ENCODE results near the gene KCTD8. TPM values are rescaled to one million over a fixed set of nuclear protein-coding genes. Genes with fewer than 3 reads are reported as not detected.
A peak's percentile ranks its signal among the peaks of the same experiment; 100 is the strongest.

The KCTD8 gene
- total RNA-seq (2022) (not detected in 2 replicates), Bru-seq, nascent RNA (percentile 1 among the genes with signal in this experiment), BruChase-seq, experiment 1, labeled RNA remaining after a 6-hour chase (percentile 0 among the genes with signal in this experiment), BruChase-seq, experiment 2, labeled RNA remaining after a 2-hour chase (percentile 2 among the genes with signal in this experiment)
- long read RNA-seq: 0 reads

GRCh38 chr4:44448521-44449461, at the start of gene KCTD8:
TSS of gene KCTD8 (minus strand) at chr4:44448809.
- TF ChIP-seq CTCF (IDR thresholded peaks at IDR 0.05; ENCODE audit: unreplicated experiment): no peak
- Mint-ChIP-seq H3K9me3 (ENCODE audit: low read depth, unreplicated experiment) (no peaks in the 10 kb centered on the region), H3K4me1 (ENCODE audit: low read depth, unreplicated experiment) (no peaks in the 10 kb centered on the region), H3K27ac (ENCODE audit: unreplicated experiment) (no peak within 1 kb of the TSS), H3K27me3 (ENCODE audit: unreplicated experiment) (no peaks in the 10 kb centered on the region), H3K36me3 (ENCODE audit: insufficient read depth, unreplicated experiment) (no peaks in the 10 kb centered on the region), H3K4me3 (ENCODE audit: low read depth, unreplicated experiment) (peak within 1 kb of the TSS; percentile 35)
- CTCF ChIA-PET: no interaction called here
- peak; percentile 37 for DNase-seq
- intact Hi-C loops (cut with micrococcal nuclease; ENCODE audit: unreplicated experiment): no loop called here
- no TSS peak for BruUV-seq (replicated peaks)

DNA sequence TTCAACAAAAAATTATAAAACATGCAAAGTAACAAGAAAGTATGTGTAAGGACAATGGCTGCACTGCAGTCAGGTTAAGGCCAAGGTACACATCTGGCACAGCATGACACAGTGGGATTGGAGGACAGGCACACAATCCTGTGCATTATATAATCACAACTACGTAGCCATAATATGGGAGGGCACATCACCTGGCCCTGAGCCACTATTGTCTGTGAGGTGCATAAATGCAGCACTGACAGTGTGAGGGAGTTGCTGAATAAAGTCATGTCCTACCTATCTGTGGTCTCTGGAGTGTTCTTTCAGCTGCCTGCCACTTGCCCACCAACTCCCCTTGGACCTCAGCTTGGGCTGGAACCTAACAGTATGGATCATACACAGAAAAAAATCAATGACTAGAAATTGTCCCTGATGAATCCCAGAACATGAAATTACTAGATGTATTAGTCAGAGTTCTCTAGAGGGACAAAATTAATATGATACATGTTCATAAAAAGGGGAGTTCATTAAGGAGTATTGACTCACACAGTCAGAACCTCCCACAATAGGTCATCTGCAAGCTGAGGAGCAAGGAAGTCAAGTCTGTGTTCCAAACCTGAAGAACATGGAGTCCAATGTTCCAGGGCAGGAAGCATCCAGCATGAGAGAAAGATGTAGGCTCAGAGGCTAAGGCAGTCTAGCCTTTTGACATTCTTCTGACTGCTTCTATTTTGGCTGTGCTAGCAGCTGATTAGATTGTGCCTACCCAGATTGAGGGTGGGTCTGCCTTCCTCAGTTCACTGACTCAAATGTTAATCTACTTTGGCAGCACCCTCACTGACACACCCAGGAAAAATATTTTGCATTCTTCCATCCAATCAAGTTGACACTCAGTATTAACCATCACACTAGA, 46.4 kb upstream of the KCTD8 start:
- Mint-ChIP-seq H3K27ac (ENCODE audit: unreplicated experiment) (no peak overlapping the region), H3K4me3 (ENCODE audit: low read depth, unreplicated experiment) (no peak overlapping the region), H3K4me1 (ENCODE audit: low read depth, unreplicated experiment) (no peaks in the 10 kb centered on the region), H3K27me3 (ENCODE audit: unreplicated experiment) (no peaks in the 10 kb centered on the region), H3K36me3 (ENCODE audit: insufficient read depth, unreplicated experiment) (no peaks in the 10 kb centered on the region), H3K9me3 (ENCODE audit: low read depth, unreplicated experiment) (peaks cover 3% of the 10 kb centered on the region)
- TF ChIP-seq CTCF (IDR thresholded peaks at IDR 0.05; ENCODE audit: unreplicated experiment): no peak
- CTCF ChIA-PET: no interaction called here
- no peak for DNase-seq
- BruUV-seq (replicated peaks): no TSS peak
- intact Hi-C loops (cut with micrococcal nuclease; ENCODE audit: unreplicated experiment): no loop called here

DNA sequence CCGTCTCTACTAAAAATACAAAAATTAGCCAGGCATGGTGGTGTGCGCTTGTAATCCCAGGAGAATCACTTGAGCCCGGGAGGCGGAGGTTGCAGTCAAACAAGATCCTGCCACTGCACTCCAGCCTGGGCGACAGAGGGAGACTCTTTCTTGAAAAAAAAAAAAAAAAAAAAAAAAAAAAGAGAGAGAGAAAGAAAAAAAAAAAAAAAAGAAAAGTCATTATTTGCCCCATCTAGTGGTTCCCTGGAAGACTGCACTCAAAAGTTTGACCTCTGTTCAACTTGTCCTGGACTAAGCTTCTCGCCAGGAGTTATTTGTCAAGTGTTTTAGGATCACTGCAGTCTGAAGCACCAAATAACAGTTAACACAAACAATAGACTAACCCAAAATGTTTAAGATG, 45.3 kb upstream of the KCTD8 start:
- no peak overlapping the region for H3K27ac Mint-ChIP-seq (ENCODE audit: unreplicated experiment)
- no peaks in the 10 kb centered on the region for H3K9me3 Mint-ChIP-seq (ENCODE audit: low read depth, unreplicated experiment)
- no peak overlapping the region for H3K4me3 Mint-ChIP-seq (ENCODE audit: low read depth, unreplicated experiment)
- BruUV-seq (replicated peaks): no TSS peak
- CTCF ChIA-PET: no interaction called here
- no peaks in the 10 kb centered on the region for H3K36me3 Mint-ChIP-seq (ENCODE audit: insufficient read depth, unreplicated experiment)
- no peak for DNase-seq
- intact Hi-C loops (cut with micrococcal nuclease; ENCODE audit: unreplicated experiment): no loop called here
- H3K27me3 Mint-ChIP-seq (ENCODE audit: unreplicated experiment): no peaks in the 10 kb centered on the region
- TF ChIP-seq CTCF (IDR thresholded peaks at IDR 0.05; ENCODE audit: unreplicated experiment): no peak
- H3K4me1 Mint-ChIP-seq (ENCODE audit: low read depth, unreplicated experiment): no peaks in the 10 kb centered on the region

GRCh38 chr4:44487341-44487740, 38.7 kb upstream of the KCTD8 start:
- no TSS peak for BruUV-seq (replicated peaks)
- Mint-ChIP-seq H3K36me3 (ENCODE audit: insufficient read depth, unreplicated experiment) (no peaks in the 10 kb centered on the region), H3K27me3 (ENCODE audit: unreplicated experiment) (no peaks in the 10 kb centered on the region), H3K4me3 (ENCODE audit: low read depth, unreplicated experiment) (no peak overlapping the region), H3K4me1 (ENCODE audit: low read depth, unreplicated experiment) (no peaks in the 10 kb centered on the region), H3K9me3 (ENCODE audit: low read depth, unreplicated experiment) (peaks cover 6% of the 10 kb centered on the region), H3K27ac (ENCODE audit: unreplicated experiment) (no peak overlapping the region)
- CTCF ChIA-PET: no interaction called here
- no peak for DNase-seq
- intact Hi-C loops (cut with micrococcal nuclease; ENCODE audit: unreplicated experiment): no loop called here
- no peak for TF ChIP-seq CTCF (IDR thresholded peaks at IDR 0.05; ENCODE audit: unreplicated experiment)

Measured in Calu3 (cell line).